K562 (cell line): ENCODE measurements around the gene RSAD1. TPM values are rescaled to one million over a fixed set of nuclear protein-coding genes. Genes with fewer than 3 reads are reported as not detected.
A peak's percentile ranks its signal among the peaks of the same experiment; 100 is the strongest.

Experiments used
- ATAC-seq: fragments of 200-7000 bp; cut with Tn5 transposase; 3 replicates; pipeline ENCODE4 v1.9.1; 2020; ENCODE audit warnings: moderate library complexity
- BruUV-seq: library from RNA; stranded (reverse); fragments of 400-500 nt; replicated peaks from 2 replicates; lab custom pipeline; 2021; lab: Mats Ljungman, UMichigan
- CTCF ChIA-PET: fragments of 300-600 bp; formaldehyde crosslinking; extraction: SDS; loops from one replicate; lab custom pipeline; 2021; ENCODE audit warnings: low intra/inter-chr PET ratio; lab: Yijun Ruan, JAX
- POLR2A ChIA-PET: fragments of 300-600, 350-650 bp; sonication (Branson Sonifier 250); formaldehyde crosslinking; extraction: SDS; loops from one replicate; lab custom pipeline; 2021; ENCODE audit warnings: antibody characterized with exemption, inconsistent platforms; lab: Yijun Ruan, JAX
- DNase-seq, 4 experiments: peaks; one replicate each; pipeline versions ENCODE4 v3.0.0 to v3.0.0-alpha.2; 2011 to 2018; ENCODE audit warnings: low spot score in 3 of 4, mixed read lengths in 3 of 4; ENCODE audit errors: extremely low read depth in 1 of 4
- FAIRE-seq: peaks from 2 replicates; lab custom pipeline; 2011; peaks lifted over from hg19 to GRCh38; lab: Jason Lieb, UNC
- H2AFZ ChIP-seq: 2 replicates; pipeline ENCODE4 v1.6.0; 2011; ENCODE audit warnings: low read depth, low read length, control low read depth, inconsistent platforms
- H3K27ac ChIP-seq: fragments of 200-600 bp; 3 replicates; pipeline ENCODE4 v1.8.0; 2011; ENCODE audit warnings: low read depth, mild to moderate bottlenecking, control low read depth, inconsistent platforms, low read length, moderate library complexity, mixed read lengths; ENCODE audit errors: extremely low read depth
- H3K27me3 ChIP-seq, 2 experiments: fragments of 300-600 bp in 1 of 2; 2 replicates in 1 of 2; 3 replicates in 1 of 2; pipeline versions ENCODE4 v1.6.0 to v1.8.0; 2011; ENCODE audit warnings: inconsistent platforms in 2 of 2, low read length in 2 of 2, mild to moderate bottlenecking in 1 of 2, mixed read lengths in 1 of 2, moderate library complexity in 1 of 2; ENCODE audit not compliant: control insufficient read depth in 2 of 2, insufficient read depth in 2 of 2
- H3K36me3 ChIP-seq: fragments of 300-600 bp; 3 replicates; pipeline ENCODE4 v1.8.0; 2011; ENCODE audit warnings: mild to moderate bottlenecking, low read length, inconsistent platforms; ENCODE audit not compliant: control insufficient read depth, insufficient read depth
- H3K4me1 ChIP-seq, 2 experiments: fragments of 200-600 bp in 1 of 2; replicated peaks in 1 of 2; 2 replicates in 1 of 2; 3 replicates in 1 of 2; pipeline versions ENCODE4 v1.5.1 to v1.8.0; 2011; ENCODE audit warnings: inconsistent platforms in 2 of 2, low read length in 2 of 2, mild to moderate bottlenecking in 1 of 2, mixed read lengths in 1 of 2, moderate library complexity in 1 of 2; ENCODE audit not compliant: control insufficient read depth in 2 of 2, insufficient read depth in 2 of 2
- H3K4me2 ChIP-seq: 2 replicates; pipeline ENCODE4 v1.6.1; 2011; ENCODE audit warnings: low read length, control low read depth, inconsistent platforms, mixed read lengths; ENCODE audit not compliant: insufficient read depth
- H3K4me3 ChIP-seq: fragments of 200-600 bp; sonication (generic), shearing (Covaris generic); 2 replicates; pipeline ENCODE4 v1.5.1; 2016; ENCODE audit warnings: control low read depth, inconsistent platforms
- H3K79me2 ChIP-seq: fragments of 200-600 bp; 3 replicates; pipeline ENCODE4 v1.8.0; 2011; ENCODE audit warnings: low read length, inconsistent platforms; ENCODE audit not compliant: control insufficient read depth, insufficient read depth
- H3K9ac ChIP-seq, 2 experiments: 2 replicates each; pipeline versions ENCODE4 v1.6.0 to v1.6.1; 2011; ENCODE audit warnings: low read depth in 2 of 2, low read length in 2 of 2, control low read depth in 1 of 2, inconsistent platforms in 1 of 2, mild to moderate bottlenecking in 1 of 2, mixed read lengths in 1 of 2; ENCODE audit not compliant: insufficient read depth in 1 of 2
- H3K9me1 ChIP-seq: one replicate; pipeline ENCODE4 v1.6.0; 2011; ENCODE audit warnings: inconsistent platforms, mild to moderate bottlenecking, low read length, moderate library complexity; ENCODE audit not compliant: control insufficient read depth, insufficient read depth
- H3K9me3 ChIP-seq: replicated peaks from 2 replicates; pipeline ENCODE4 v1.5.1; 2011; ENCODE audit warnings: low read depth, low read length, inconsistent platforms; ENCODE audit not compliant: control insufficient read depth, insufficient read depth
- H4K20me1 ChIP-seq: replicated peaks from 2 replicates; pipeline ENCODE4 v1.6.1; 2011; ENCODE audit warnings: low read length, inconsistent platforms, mixed read lengths; ENCODE audit not compliant: control insufficient read depth, insufficient read depth
- FOXM1 ChIP-seq, 2 experiments: fragments of 450-650 bp in 1 of 2; sonication (generic) in 1 of 2; formaldehyde crosslinking in 1 of 2; IDR thresholded peaks; 2 replicates each; pipeline versions ENCODE4 v1.6.1 to v1.9.0; 2017 to 2022; ENCODE audit warnings: low read depth in 2 of 2, mild to moderate bottlenecking in 2 of 2, missing genetic modification reagents in 1 of 2, moderate library complexity in 1 of 2
- L3MBTL2 ChIP-seq: fragments of 450-650 bp; IDR thresholded peaks from 2 replicates; pipeline ENCODE4 v1.6.1; 2016; ENCODE audit warnings: mild to moderate bottlenecking, moderate library complexity
- WGBS: fragments of 100-300 bp; shearing (Covaris generic); methylation state at CpG from one replicate; pipeline ENCODE4 v1.1.6; 2016; ENCODE audit warnings: low coverage, mixed read lengths; ENCODE audit not compliant: insufficient coverage; ENCODE audit errors: missing lambda C conversion rate; 5-methylcytosine and 5-hydroxymethylcytosine counted together
- in situ Hi-C: fragments of 300-500 bp; cut with MboI; formaldehyde crosslinking; loops from 4 replicates; pipeline ENCODE4 v1.15.0; 2018; ENCODE audit warnings: inconsistent platforms, mixed read lengths
- intact Hi-C: fragments of 100-400 bp; cut with micrococcal nuclease; formaldehyde crosslinking; loops from 2 replicates; pipeline ENCODE4 v1.14.2; 2022
- polyA plus RNA-seq, 8 experiments: library from polyadenylated mRNA; depleted of rRNA in 4 of 8; stranded (reverse) in 5 of 8; unstranded in 3 of 8; fragments of >200 nt; fragmentation: Nextera tagmentation in 2 of 8; fragmentation: Illumina TruSeq in 1 of 8; extraction: Ambion mirVana in 2 of 8; extraction: Trizol in 1 of 8; gene quantifications; 2 replicates each; pipeline versions ENCODE4 v1.2.1 to v1.2.3, GENCODE V29; 2011 to 2014; ENCODE audit warnings: inconsistent platforms in 1 of 8, missing spikeins in 1 of 8
- total RNA-seq, 7 experiments: library from RNA; depleted of rRNA in 6 of 7; stranded (reverse); fragments of >200 nt in 6 of 7; fragmentation: Illumina TruSeq in 2 of 7; extraction: Trizol in 2 of 7; gene quantifications; 2 replicates each; pipeline versions ENCODE4 v1.2.1 to v1.2.3, GENCODE V29; 2011 to 2021; ENCODE audit warnings: low replicate concordance in 1 of 7

RSAD1 gene
- total and polyA plus RNA-seq, 9 of the 15 experiments (the other 6 are each of a cell fraction or from before 2014, with no cell fraction given) = 4.5 to 42.5 (median 26.8) TPM

DNA sequence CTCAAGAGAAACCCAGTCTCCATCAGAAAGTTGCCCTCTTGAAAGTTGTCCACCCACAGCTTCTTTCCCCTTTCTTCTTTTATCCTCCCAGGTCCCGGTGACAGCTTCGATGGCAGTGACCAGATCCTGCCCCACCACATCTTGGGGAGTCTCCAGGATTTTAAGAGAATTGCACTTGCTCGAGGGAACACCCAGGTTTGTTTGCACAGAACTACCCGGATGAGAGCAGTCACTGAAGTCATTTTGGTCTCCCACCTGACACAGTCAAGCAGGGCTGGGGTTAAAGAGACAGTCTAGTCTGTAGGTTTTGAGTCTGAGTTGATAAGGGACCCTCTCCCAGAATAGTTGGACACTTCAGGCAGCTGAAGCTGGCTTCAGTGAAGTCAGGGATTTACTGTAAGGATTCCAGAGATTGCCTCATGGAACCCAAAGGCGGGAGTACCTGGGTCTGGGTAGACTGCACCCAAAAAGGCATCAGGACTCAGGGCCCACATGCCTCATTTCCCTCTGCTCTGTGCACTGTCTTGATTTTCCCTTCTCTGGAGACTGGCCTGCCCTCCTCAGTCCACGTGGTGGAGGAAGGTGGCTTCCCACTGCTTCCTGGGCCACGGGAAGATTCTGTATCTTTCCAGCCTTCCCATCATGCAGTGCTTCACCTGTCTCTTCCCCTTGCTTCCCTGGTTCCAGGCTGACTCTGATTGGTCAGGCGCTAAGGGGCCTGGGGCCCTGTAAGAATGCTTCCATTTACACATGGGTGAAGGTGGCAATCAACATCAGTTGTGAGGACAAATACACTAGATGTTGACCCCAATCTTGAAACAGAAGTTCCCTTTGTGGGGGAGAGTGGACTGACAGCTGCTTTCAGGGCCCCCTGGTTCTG is 39.1 kb downstream of the RSAD1 start:
- H3K79me2 ChIP-seq = no peaks in the 10 kb centered on the region
- in situ Hi-C loops = no loop called here
- no peaks in the 10 kb centered on the region for H3K36me3 ChIP-seq
- no peaks in the 10 kb centered on the region for H3K4me1 ChIP-seq
- POLR2A ChIA-PET = interaction anchor here (1.0 kb wide), 1 partner anchor 14 kb away, joined by 3 read pairs; no protein-coding TSS in a partner anchor
- H3K4me3 ChIP-seq = no peak overlapping the region
- no peak overlapping the region for H3K4me2 ChIP-seq
- CTCF ChIA-PET = no interaction called here
- no TSS peak for BruUV-seq
- H3K27me3 ChIP-seq = peaks cover 7 to 27% of the 10 kb centered on the region in 2 experiments; a peak in 3 of 5 replicates
- peak; percentile 35; the same call in 1 of the 3 replicates for ATAC-seq
- intact Hi-C loops = no loop called here
- peak overlapping the region; percentile 43; the same call in 1 of the 2 replicates for H2AFZ ChIP-seq
- WGBS = 19% methylated on average over 8 of the region's 8 CpGs
- H3K27ac ChIP-seq = no peak overlapping the region
- no peak for FAIRE-seq
- DNase-seq = peak in 2 of 4 experiments; percentile 58 to 62
- H3K9me3 ChIP-seq = no peaks in the 10 kb centered on the region
- no peak overlapping the region for H3K9ac ChIP-seq
- no peaks in the 10 kb centered on the region for H4K20me1 ChIP-seq
- peak; percentile 55 for TF ChIP-seq L3MBTL2
- no peak for TF ChIP-seq FOXM1 (IDR thresholded peaks at IDR 0.05; ENCODE audit: low read depth)
- no peak for TF ChIP-seq FOXM1 (CRISPR knock-in tag; IDR thresholded peaks at IDR 0.05; ENCODE audit: low read depth)
- TF ChIP-seq, all 486 proteins: peak for 1
- no peaks in the 10 kb centered on the region for H3K9me1 ChIP-seq
